K562 (cell line): ENCODE data around the gene POU3F1.

ENCODE experiments used
- ESRRA ChIP-seq: fragments of 450-650 bp; IDR thresholded peaks from 2 replicates; pipeline ENCODE4 v1.6.1; 2014; ENCODE audit warnings: low read depth, mild to moderate bottlenecking, moderate library complexity, borderline replicate concordance
- ILF3 ChIP-seq: fragments of 450-650 bp; IDR thresholded peaks from 2 replicates; pipeline ENCODE4 v1.6.1; 2018; ENCODE audit warnings: antibody characterized with exemption, mild to moderate bottlenecking, moderate library complexity, borderline replicate concordance
- TF ChIP-seq, protein P1 (sequence below), 2 experiments: fragments of 450-650 bp; formaldehyde crosslinking in 1 of 2; IDR thresholded peaks; 2 replicates each; pipeline versions ENCODE4 v1.4.0 to v1.6.1; 2014 to 2020; ENCODE audit warnings: mild to moderate bottlenecking in 2 of 2, borderline replicate concordance in 1 of 2, low read depth in 1 of 2
- TF ChIP-seq, protein P2 (sequence below), 3 experiments: IDR thresholded peaks in 2 of 3; conservative IDR thresholded peaks in 1 of 3; 2 replicates each; pipeline ENCODE4 v1.5.1; 2011 to 2012; ENCODE audit warnings: low read length in 3 of 3, mild to moderate bottlenecking in 3 of 3, control low read depth in 2 of 3, improper control_type of control experiment in 1 of 3, inconsistent platforms in 1 of 3, low read depth in 1 of 3, mixed read lengths in 1 of 3, moderate library complexity in 1 of 3; ENCODE audit not compliant: insufficient read depth in 2 of 3
- TF ChIP-seq, protein P3 (sequence below): sonication (generic); formaldehyde crosslinking; IDR thresholded peaks from 2 replicates; pipeline ENCODE4 v1.8.0; 2022; ENCODE audit warnings: missing genetic modification reagents, mild to moderate bottlenecking, borderline replicate concordance

DNA sequence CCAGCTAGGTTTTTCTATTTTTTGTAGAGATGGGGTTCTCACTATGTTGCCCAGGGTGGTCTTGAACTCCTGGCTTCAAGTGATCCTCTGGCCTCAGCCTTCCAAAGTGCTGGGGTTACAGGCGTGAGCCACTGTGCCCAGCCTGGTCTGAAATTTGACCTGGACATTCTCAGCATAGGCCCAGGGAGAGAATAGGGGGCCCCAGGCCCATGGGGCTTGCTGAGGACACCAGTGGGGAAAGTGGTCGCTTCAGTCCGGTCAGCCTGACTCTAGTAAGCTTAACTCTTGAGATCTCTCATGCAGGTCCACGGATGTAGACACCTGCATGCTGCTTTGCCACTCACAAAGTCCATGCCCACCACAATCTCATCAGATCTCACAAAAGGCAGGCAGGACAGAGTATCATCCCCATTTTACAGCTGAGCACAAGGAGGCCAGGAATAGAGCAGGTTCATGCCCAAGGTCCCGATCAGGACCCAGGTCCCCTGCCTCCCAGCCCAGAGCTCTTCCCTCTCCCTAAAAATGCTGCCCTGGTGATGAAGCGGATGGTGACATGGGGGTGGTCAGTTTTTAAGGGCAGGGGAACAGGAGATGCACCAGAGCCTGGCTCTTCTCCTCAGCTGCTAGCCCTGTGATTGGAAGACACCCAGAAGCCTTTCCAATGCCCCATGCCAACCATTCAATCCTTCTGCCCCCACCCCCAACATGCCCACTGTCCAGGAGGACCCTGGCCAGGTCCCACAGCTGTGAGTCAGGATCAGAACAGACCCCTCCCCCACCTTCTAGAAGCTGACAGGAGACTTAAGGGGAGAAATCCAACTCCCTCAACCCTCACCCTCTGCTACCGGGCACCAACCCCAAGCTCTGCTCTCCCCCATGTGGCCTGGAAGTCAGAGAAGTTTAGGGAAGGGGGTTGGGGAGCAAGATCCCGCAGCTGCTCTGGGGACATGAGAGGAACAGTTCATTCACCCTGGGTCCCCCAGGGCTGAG lies 43.0 kb downstream of the POU3F1 start:
- TF ChIP-seq, protein P1, sequence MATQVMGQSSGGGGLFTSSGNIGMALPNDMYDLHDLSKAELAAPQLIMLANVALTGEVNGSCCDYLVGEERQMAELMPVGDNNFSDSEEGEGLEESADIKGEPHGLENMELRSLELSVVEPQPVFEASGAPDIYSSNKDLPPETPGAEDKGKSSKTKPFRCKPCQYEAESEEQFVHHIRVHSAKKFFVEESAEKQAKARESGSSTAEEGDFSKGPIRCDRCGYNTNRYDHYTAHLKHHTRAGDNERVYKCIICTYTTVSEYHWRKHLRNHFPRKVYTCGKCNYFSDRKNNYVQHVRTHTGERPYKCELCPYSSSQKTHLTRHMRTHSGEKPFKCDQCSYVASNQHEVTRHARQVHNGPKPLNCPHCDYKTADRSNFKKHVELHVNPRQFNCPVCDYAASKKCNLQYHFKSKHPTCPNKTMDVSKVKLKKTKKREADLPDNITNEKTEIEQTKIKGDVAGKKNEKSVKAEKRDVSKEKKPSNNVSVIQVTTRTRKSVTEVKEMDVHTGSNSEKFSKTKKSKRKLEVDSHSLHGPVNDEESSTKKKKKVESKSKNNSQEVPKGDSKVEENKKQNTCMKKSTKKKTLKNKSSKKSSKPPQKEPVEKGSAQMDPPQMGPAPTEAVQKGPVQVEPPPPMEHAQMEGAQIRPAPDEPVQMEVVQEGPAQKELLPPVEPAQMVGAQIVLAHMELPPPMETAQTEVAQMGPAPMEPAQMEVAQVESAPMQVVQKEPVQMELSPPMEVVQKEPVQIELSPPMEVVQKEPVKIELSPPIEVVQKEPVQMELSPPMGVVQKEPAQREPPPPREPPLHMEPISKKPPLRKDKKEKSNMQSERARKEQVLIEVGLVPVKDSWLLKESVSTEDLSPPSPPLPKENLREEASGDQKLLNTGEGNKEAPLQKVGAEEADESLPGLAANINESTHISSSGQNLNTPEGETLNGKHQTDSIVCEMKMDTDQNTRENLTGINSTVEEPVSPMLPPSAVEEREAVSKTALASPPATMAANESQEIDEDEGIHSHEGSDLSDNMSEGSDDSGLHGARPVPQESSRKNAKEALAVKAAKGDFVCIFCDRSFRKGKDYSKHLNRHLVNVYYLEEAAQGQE (IDR thresholded peaks at IDR 0.05; ENCODE audit: borderline replicate concordance): no peak
- TF ChIP-seq, protein P1 (CRISPR knock-in tag; IDR thresholded peaks at IDR 0.05; ENCODE audit: low read depth): no peak
- TF ChIP-seq, protein P2, sequence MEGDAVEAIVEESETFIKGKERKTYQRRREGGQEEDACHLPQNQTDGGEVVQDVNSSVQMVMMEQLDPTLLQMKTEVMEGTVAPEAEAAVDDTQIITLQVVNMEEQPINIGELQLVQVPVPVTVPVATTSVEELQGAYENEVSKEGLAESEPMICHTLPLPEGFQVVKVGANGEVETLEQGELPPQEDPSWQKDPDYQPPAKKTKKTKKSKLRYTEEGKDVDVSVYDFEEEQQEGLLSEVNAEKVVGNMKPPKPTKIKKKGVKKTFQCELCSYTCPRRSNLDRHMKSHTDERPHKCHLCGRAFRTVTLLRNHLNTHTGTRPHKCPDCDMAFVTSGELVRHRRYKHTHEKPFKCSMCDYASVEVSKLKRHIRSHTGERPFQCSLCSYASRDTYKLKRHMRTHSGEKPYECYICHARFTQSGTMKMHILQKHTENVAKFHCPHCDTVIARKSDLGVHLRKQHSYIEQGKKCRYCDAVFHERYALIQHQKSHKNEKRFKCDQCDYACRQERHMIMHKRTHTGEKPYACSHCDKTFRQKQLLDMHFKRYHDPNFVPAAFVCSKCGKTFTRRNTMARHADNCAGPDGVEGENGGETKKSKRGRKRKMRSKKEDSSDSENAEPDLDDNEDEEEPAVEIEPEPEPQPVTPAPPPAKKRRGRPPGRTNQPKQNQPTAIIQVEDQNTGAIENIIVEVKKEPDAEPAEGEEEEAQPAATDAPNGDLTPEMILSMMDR (IDR thresholded peaks at IDR 0.05 in 2 of 3, conservative IDR thresholded peaks at IDR 0.05 in 1 of 3; ENCODE audit: insufficient read depth in 2 of 3, low read depth in 1 of 3, low read length in 3 of 3): no peak
- no peak for TF ChIP-seq ESRRA
- TF ChIP-seq, protein P3, sequence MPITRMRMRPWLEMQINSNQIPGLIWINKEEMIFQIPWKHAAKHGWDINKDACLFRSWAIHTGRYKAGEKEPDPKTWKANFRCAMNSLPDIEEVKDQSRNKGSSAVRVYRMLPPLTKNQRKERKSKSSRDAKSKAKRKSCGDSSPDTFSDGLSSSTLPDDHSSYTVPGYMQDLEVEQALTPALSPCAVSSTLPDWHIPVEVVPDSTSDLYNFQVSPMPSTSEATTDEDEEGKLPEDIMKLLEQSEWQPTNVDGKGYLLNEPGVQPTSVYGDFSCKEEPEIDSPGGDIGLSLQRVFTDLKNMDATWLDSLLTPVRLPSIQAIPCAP: no peak
- no peak for TF ChIP-seq ILF3
